EH (cell line): ENCODE measurements around the gene LMOD2.
"Not testable (repeated sequence)": the region's sequence is repeated elsewhere in the genome, so short reads cannot be mapped to it uniquely, and the experiment has no call there.

Source experiments
- DNase-seq: peaks from one replicate; pipeline ENCODE4 v3.0.0-alpha.2; 2015; ENCODE audit warnings: low read depth

LMOD2 gene

GRCh38 chr7:123655614-123656013 is at the start of gene LMOD2:
Gene LMOD2 (plus strand): TSS chr7:123655866. CDS start chr7:123655964, 98 bp downstream.
- DNase-seq, result no peak

- no peak for DNase-seq
These were observed 48.2 kb upstream of the LMOD2 start for GRCh38 chr7:123607423-123607975.

- DNase-seq, result no peak
These were observed 46.4 kb upstream of the LMOD2 start for GRCh38 chr7:123608991-123609882.

- no peak for DNase-seq
These were observed 45.8 kb upstream of the LMOD2 start for GRCh38 chr7:123609883-123610239.

GRCh38 chr7:123612024-123612423 is 43.6 kb upstream of the LMOD2 start:
- no peak for DNase-seq

GRCh38 chr7:123615344-123615743 is 40.3 kb upstream of the LMOD2 start:
- peak; percentile 30 for DNase-seq

- no peak for DNase-seq
These were observed 39.4 kb upstream of the LMOD2 start for GRCh38 chr7:123616223-123616622.

- no peak for DNase-seq
These were observed 34.0 kb upstream of the LMOD2 start for GRCh38 chr7:123621707-123622106.

GRCh38 chr7:123622660-123623386 is 32.8 kb upstream of the LMOD2 start:
- DNase-seq, result no peak

- DNase-seq, result peak; percentile 42
These were observed 31.0 kb upstream of the LMOD2 start for GRCh38 chr7:123624527-123625183.

GRCh38 chr7:123625254-123625653 is 30.4 kb upstream of the LMOD2 start:
- DNase-seq, result no peak

GRCh38 chr7:123627851-123628250 is 27.8 kb upstream of the LMOD2 start:
- no peak for DNase-seq

- DNase-seq, result no peak
These were observed 26.8 kb upstream of the LMOD2 start for GRCh38 chr7:123628829-123629228.

GRCh38 chr7:123629281-123629680 is 26.4 kb upstream of the LMOD2 start:
- DNase-seq, result no peak

- no peak for DNase-seq
These were observed 22.9 kb upstream of the LMOD2 start for GRCh38 chr7:123632808-123633207.

GRCh38 chr7:123633553-123633952 is 22.1 kb upstream of the LMOD2 start:
- peak; percentile 62 for DNase-seq

- DNase-seq, result not testable (repeated sequence)
These were observed 21.6 kb upstream of the LMOD2 start for GRCh38 chr7:123634011-123634573.

GRCh38 chr7:123635551-123636359 is 19.9 kb upstream of the LMOD2 start:
- peak; percentile 36 for DNase-seq

GRCh38 chr7:123637203-123637602 is 18.5 kb upstream of the LMOD2 start:
- DNase-seq, result no peak

- DNase-seq, result no peak
These were observed 17.8 kb upstream of the LMOD2 start for GRCh38 chr7:123637878-123638277.

GRCh38 chr7:123639631-123640030 is 16.0 kb upstream of the LMOD2 start:
- DNase-seq, result no peak
